K562 (cell line): ENCODE results near the gene RNF181. TPM values are rescaled to one million over a fixed set of nuclear protein-coding genes. Genes with fewer than 3 reads are reported as not detected.
A peak's percentile ranks its signal among the peaks of the same experiment; 100 is the strongest.

Source experiments
- ATAC-seq: fragments of 200-7000 bp; cut with Tn5 transposase; 3 replicates; pipeline ENCODE4 v1.9.1; 2020; ENCODE audit warnings: moderate library complexity
- BruUV-seq: library from RNA; stranded (reverse); fragments of 400-500 nt; replicated peaks from 2 replicates; lab custom pipeline; 2021; lab: Mats Ljungman, UMichigan
- CTCF ChIA-PET: fragments of 300-600 bp; formaldehyde crosslinking; extraction: SDS; loops from one replicate; lab custom pipeline; 2021; ENCODE audit warnings: low intra/inter-chr PET ratio; lab: Yijun Ruan, JAX
- POLR2A ChIA-PET: fragments of 300-600, 350-650 bp; sonication (Branson Sonifier 250); formaldehyde crosslinking; extraction: SDS; loops from one replicate; lab custom pipeline; 2021; ENCODE audit warnings: antibody characterized with exemption, inconsistent platforms; lab: Yijun Ruan, JAX
- DNase-seq, 4 experiments: peaks; one replicate each; pipeline versions ENCODE4 v3.0.0 to v3.0.0-alpha.2; 2011 to 2018; ENCODE audit warnings: low spot score in 3 of 4, mixed read lengths in 3 of 4; ENCODE audit errors: extremely low read depth in 1 of 4
- FAIRE-seq: peaks from 2 replicates; lab custom pipeline; 2011; peaks lifted over from hg19 to GRCh38; lab: Jason Lieb, UNC
- H2AFZ ChIP-seq: 2 replicates; pipeline ENCODE4 v1.6.0; 2011; ENCODE audit warnings: low read depth, low read length, control low read depth, inconsistent platforms
- H3K27ac ChIP-seq: fragments of 200-600 bp; 3 replicates; pipeline ENCODE4 v1.8.0; 2011; ENCODE audit warnings: low read depth, mild to moderate bottlenecking, control low read depth, inconsistent platforms, low read length, moderate library complexity, mixed read lengths; ENCODE audit errors: extremely low read depth
- H3K27me3 ChIP-seq, 2 experiments: fragments of 300-600 bp in 1 of 2; 2 replicates in 1 of 2; 3 replicates in 1 of 2; pipeline versions ENCODE4 v1.6.0 to v1.8.0; 2011; ENCODE audit warnings: inconsistent platforms in 2 of 2, low read length in 2 of 2, mild to moderate bottlenecking in 1 of 2, mixed read lengths in 1 of 2, moderate library complexity in 1 of 2; ENCODE audit not compliant: control insufficient read depth in 2 of 2, insufficient read depth in 2 of 2
- H3K36me3 ChIP-seq: fragments of 300-600 bp; 3 replicates; pipeline ENCODE4 v1.8.0; 2011; ENCODE audit warnings: mild to moderate bottlenecking, low read length, inconsistent platforms; ENCODE audit not compliant: control insufficient read depth, insufficient read depth
- H3K4me1 ChIP-seq, 2 experiments: fragments of 200-600 bp in 1 of 2; replicated peaks in 1 of 2; 2 replicates in 1 of 2; 3 replicates in 1 of 2; pipeline versions ENCODE4 v1.5.1 to v1.8.0; 2011; ENCODE audit warnings: inconsistent platforms in 2 of 2, low read length in 2 of 2, mild to moderate bottlenecking in 1 of 2, mixed read lengths in 1 of 2, moderate library complexity in 1 of 2; ENCODE audit not compliant: control insufficient read depth in 2 of 2, insufficient read depth in 2 of 2
- H3K4me2 ChIP-seq: 2 replicates; pipeline ENCODE4 v1.6.1; 2011; ENCODE audit warnings: low read length, control low read depth, inconsistent platforms, mixed read lengths; ENCODE audit not compliant: insufficient read depth
- H3K4me3 ChIP-seq: fragments of 200-600 bp; sonication (generic), shearing (Covaris generic); 2 replicates; pipeline ENCODE4 v1.5.1; 2016; ENCODE audit warnings: control low read depth, inconsistent platforms
- H3K79me2 ChIP-seq: fragments of 200-600 bp; 3 replicates; pipeline ENCODE4 v1.8.0; 2011; ENCODE audit warnings: low read length, inconsistent platforms; ENCODE audit not compliant: control insufficient read depth, insufficient read depth
- H3K9ac ChIP-seq, 2 experiments: 2 replicates each; pipeline versions ENCODE4 v1.6.0 to v1.6.1; 2011; ENCODE audit warnings: low read depth in 2 of 2, low read length in 2 of 2, control low read depth in 1 of 2, inconsistent platforms in 1 of 2, mild to moderate bottlenecking in 1 of 2, mixed read lengths in 1 of 2; ENCODE audit not compliant: insufficient read depth in 1 of 2
- H3K9me1 ChIP-seq: one replicate; pipeline ENCODE4 v1.6.0; 2011; ENCODE audit warnings: inconsistent platforms, mild to moderate bottlenecking, low read length, moderate library complexity; ENCODE audit not compliant: control insufficient read depth, insufficient read depth
- H3K9me3 ChIP-seq: replicated peaks from 2 replicates; pipeline ENCODE4 v1.5.1; 2011; ENCODE audit warnings: low read depth, low read length, inconsistent platforms; ENCODE audit not compliant: control insufficient read depth, insufficient read depth
- H4K20me1 ChIP-seq: replicated peaks from 2 replicates; pipeline ENCODE4 v1.6.1; 2011; ENCODE audit warnings: low read length, inconsistent platforms, mixed read lengths; ENCODE audit not compliant: control insufficient read depth, insufficient read depth
- BACH1 ChIP-seq: fragments of 200-800 bp; sonication (Bioruptor generic); IDR thresholded peaks from 2 replicates; pipeline ENCODE4 v1.6.1; 2016; ENCODE audit warnings: missing genetic modification characterization, missing compliant biosample characterization
- FOXA1 ChIP-seq: fragments of 450-650 bp; IDR thresholded peaks from 2 replicates; pipeline ENCODE4 v1.6.1; 2016; ENCODE audit warnings: mild to moderate bottlenecking, borderline replicate concordance
- GATAD2A ChIP-seq: fragments of 450-650 bp; IDR thresholded peaks from 2 replicates; pipeline ENCODE4 v1.6.1; 2017
- MCM5 ChIP-seq: fragments of 450-650 bp; IDR thresholded peaks from 2 replicates; pipeline ENCODE4 v1.6.1; 2016; ENCODE audit warnings: low read depth
- MITF ChIP-seq: IDR thresholded peaks from 2 replicates; pipeline ENCODE4 v1.6.1; 2014; ENCODE audit warnings: antibody characterized with exemption
- NR1H2 ChIP-seq: sonication (generic); formaldehyde crosslinking; IDR thresholded peaks from 2 replicates; pipeline ENCODE4 v1.4.0; 2020; ENCODE audit warnings: mild to moderate bottlenecking, missing genetic modification reagents
- PHF20 ChIP-seq: fragments of 450-650 bp; IDR thresholded peaks from 2 replicates; pipeline ENCODE4 v1.6.1; 2018; ENCODE audit not compliant: partially characterized antibody
- STAT5B ChIP-seq: fragments of 250-450 bp; sonication (Bioruptor Pico); IDR thresholded peaks from 2 replicates; pipeline ENCODE4 v1.8.0; 2021; ENCODE audit warnings: mild to moderate bottlenecking, inconsistent platforms
- ZNF12 ChIP-seq: sonication (generic); formaldehyde crosslinking; IDR thresholded peaks from 2 replicates; pipeline ENCODE4 v1.4.0; 2020; ENCODE audit warnings: mild to moderate bottlenecking, missing genetic modification reagents
- ZNF354B ChIP-seq: fragments of 250-450 bp; sonication (Bioruptor Pico); IDR thresholded peaks from 2 replicates; pipeline ENCODE4 v1.4.0; 2020
- WGBS: fragments of 100-300 bp; shearing (Covaris generic); methylation state at CpG from one replicate; pipeline ENCODE4 v1.1.6; 2016; ENCODE audit warnings: low coverage, mixed read lengths; ENCODE audit not compliant: insufficient coverage; ENCODE audit errors: missing lambda C conversion rate; 5-methylcytosine and 5-hydroxymethylcytosine counted together
- in situ Hi-C: fragments of 300-500 bp; cut with MboI; formaldehyde crosslinking; loops from 4 replicates; pipeline ENCODE4 v1.15.0; 2018; ENCODE audit warnings: inconsistent platforms, mixed read lengths
- intact Hi-C: fragments of 100-400 bp; cut with micrococcal nuclease; formaldehyde crosslinking; loops from 2 replicates; pipeline ENCODE4 v1.14.2; 2022
- polyA plus RNA-seq, 8 experiments: library from polyadenylated mRNA; depleted of rRNA in 4 of 8; stranded (reverse) in 5 of 8; unstranded in 3 of 8; fragments of >200 nt; fragmentation: Nextera tagmentation in 2 of 8; fragmentation: Illumina TruSeq in 1 of 8; extraction: Ambion mirVana in 2 of 8; extraction: Trizol in 1 of 8; gene quantifications; 2 replicates each; pipeline versions ENCODE4 v1.2.1 to v1.2.3, GENCODE V29; 2011 to 2014; ENCODE audit warnings: inconsistent platforms in 1 of 8, missing spikeins in 1 of 8
- total RNA-seq, 7 experiments: library from RNA; depleted of rRNA in 6 of 7; stranded (reverse); fragments of >200 nt in 6 of 7; fragmentation: Illumina TruSeq in 2 of 7; extraction: Trizol in 2 of 7; gene quantifications; 2 replicates each; pipeline versions ENCODE4 v1.2.1 to v1.2.3, GENCODE V29; 2011 to 2021; ENCODE audit warnings: low replicate concordance in 1 of 7
- TF ChIP-seq, protein P1 (sequence below): fragments of 250-450 bp; sonication (Bioruptor Pico); IDR thresholded peaks from 2 replicates; pipeline ENCODE4 v1.5.0; 2021
- TF ChIP-seq, protein P2 (sequence below): fragments of 250-450 bp; sonication (Bioruptor Pico); IDR thresholded peaks from 2 replicates; pipeline ENCODE4 v1.4.0; 2020; ENCODE audit warnings: mild to moderate bottlenecking, moderate library complexity

Gene RNF181
- total and polyA plus RNA-seq, 9 of the 15 experiments (the other 6 are each of a cell fraction or from before 2014, with no cell fraction given) = 139 to 492 (median 253) TPM

GRCh38 chr2:85601771-85602475 lies 6.4 kb downstream of the RNF181 start:
- H3K4me1 ChIP-seq = peaks cover 9 to 34% of the 10 kb centered on the region in 2 experiments; a peak in 4 of 5 replicates
- peak; percentile 60 for ATAC-seq
- CTCF ChIA-PET = interaction anchor here (0.6 kb wide), 1 partner anchor 536 kb away, joined by 3 read pairs; no protein-coding TSS in a partner anchor
- H3K9me1 ChIP-seq = no peaks in the 10 kb centered on the region
- H3K27ac ChIP-seq = peak overlapping the region; percentile 27; the same call in 1 of the 3 replicates
- peak overlapping the region; percentile 67 to 96 for H3K9ac ChIP-seq
- FAIRE-seq = no peak
- WGBS = 7% methylated on average over 34 of the region's 36 CpGs
- POLR2A ChIA-PET = interaction anchor here (0.7 to 5.5 kb wide), 7 partner anchors 6 to 106 kb away, joined by 3 to 31 read pairs (median 7); partner anchors contain the start of genes C2orf68 and RNF181
- H2AFZ ChIP-seq = peak overlapping the region; percentile 95
- H3K36me3 ChIP-seq = peaks cover 38% of the 10 kb centered on the region; the same call in 2 of the 3 replicates
- H3K79me2 ChIP-seq = peaks cover 36% of the 10 kb centered on the region
- no peaks in the 10 kb centered on the region for H3K9me3 ChIP-seq
- in situ Hi-C loops = no loop called here
- peak overlapping the region; percentile 100 for H3K4me2 ChIP-seq
- H3K4me3 ChIP-seq = peak overlapping the region; percentile 79
- H3K27me3 ChIP-seq = no peaks in the 10 kb centered on the region
- peak in 2 of 4 experiments; percentile 34 to 44 for DNase-seq
- BruUV-seq = no TSS peak
- H4K20me1 ChIP-seq = no peaks in the 10 kb centered on the region
- intact Hi-C loops = loop anchor here (2.0 to 5.0 kb wide), 2 partner anchors 41 to 180 kb away; partner anchors contain the start of gene GGCX
- TF ChIP-seq MITF (no peak), MCM5 (no peak), STAT5B (CRISPR knock-in tag) (no peak), NR1H2 (CRISPR knock-in tag) (0 out of 2 replicates have a peak, but pooled peaks have one; percentile 25), ZNF354B (CRISPR knock-in tag) (no peak), BACH1 (tag) (no peak), GATAD2A (no peak), ZNF12 (0 out of 2 replicates have a peak, but pooled peaks have one; percentile 57), FOXA1 (no peak), PHF20 (peak; percentile 17)
- TF ChIP-seq, protein P1, sequence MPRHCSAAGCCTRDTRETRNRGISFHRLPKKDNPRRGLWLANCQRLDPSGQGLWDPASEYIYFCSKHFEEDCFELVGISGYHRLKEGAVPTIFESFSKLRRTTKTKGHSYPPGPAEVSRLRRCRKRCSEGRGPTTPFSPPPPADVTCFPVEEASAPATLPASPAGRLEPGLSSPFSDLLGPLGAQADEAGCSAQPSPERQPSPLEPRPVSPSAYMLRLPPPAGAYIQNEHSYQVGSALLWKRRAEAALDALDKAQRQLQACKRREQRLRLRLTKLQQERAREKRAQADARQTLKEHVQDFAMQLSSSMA (CRISPR knock-in tag) = 0 out of 2 replicates have a peak, but pooled peaks have one; percentile 51
- TF ChIP-seq, protein P2, sequence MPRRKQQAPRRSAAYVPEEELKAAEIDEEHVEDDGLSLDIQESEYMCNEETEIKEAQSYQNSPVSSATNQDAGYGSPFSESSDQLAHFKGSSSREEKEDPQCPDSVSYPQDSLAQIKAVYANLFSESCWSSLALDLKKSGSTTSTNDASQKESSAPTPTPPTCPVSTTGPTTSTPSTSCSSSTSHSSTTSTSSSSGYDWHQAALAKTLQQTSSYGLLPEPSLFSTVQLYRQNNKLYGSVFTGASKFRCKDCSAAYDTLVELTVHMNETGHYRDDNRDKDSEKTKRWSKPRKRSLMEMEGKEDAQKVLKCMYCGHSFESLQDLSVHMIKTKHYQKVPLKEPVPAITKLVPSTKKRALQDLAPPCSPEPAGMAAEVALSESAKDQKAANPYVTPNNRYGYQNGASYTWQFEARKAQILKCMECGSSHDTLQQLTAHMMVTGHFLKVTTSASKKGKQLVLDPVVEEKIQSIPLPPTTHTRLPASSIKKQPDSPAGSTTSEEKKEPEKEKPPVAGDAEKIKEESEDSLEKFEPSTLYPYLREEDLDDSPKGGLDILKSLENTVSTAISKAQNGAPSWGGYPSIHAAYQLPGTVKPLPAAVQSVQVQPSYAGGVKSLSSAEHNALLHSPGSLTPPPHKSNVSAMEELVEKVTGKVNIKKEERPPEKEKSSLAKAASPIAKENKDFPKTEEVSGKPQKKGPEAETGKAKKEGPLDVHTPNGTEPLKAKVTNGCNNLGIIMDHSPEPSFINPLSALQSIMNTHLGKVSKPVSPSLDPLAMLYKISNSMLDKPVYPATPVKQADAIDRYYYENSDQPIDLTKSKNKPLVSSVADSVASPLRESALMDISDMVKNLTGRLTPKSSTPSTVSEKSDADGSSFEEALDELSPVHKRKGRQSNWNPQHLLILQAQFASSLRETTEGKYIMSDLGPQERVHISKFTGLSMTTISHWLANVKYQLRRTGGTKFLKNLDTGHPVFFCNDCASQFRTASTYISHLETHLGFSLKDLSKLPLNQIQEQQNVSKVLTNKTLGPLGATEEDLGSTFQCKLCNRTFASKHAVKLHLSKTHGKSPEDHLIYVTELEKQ (CRISPR knock-in tag) = no peak
